Left renal cortex interstitium (tissue), 4 donors: Measurements from ENCODE around the gene GMIP. TPM values are rescaled to one million over a fixed set of nuclear protein-coding genes. Genes with fewer than 3 reads are reported as not detected.
"Not testable (repeated sequence)": the region's sequence is repeated elsewhere in the genome, so short reads cannot be mapped to it uniquely, and the experiment has no call there.

Experiments used
- DNase-seq, 4 donors: peaks; one replicate each; pipeline ENCODE4 v3.0.0-alpha.2; 2013; ENCODE audit warnings: low read depth in 4 of 4, low spot score in 2 of 4, missing footprints in 1 of 4
- polyA plus RNA-seq, 4 donors: library from polyadenylated mRNA; unstranded; fragments of 120-200 nt; gene quantifications; one replicate each; pipeline ENCODE4 v1.2.1, GENCODE V29; 2013; ENCODE audit not compliant: insufficient read length in 4 of 4

Gene GMIP
- 1 to 10 TPM; 3.3 to 8.5 (median 5.6) TPM for polyA plus RNA-seq

GRCh38 chr19:19643158-19644053 lies at the start of gene GMIP:
GMIP (minus strand) TSS chr19:19643657; CDS start chr19:19643529, 128 bp downstream.
- DNase-seq: no peak

- DNase-seq: no peak
Measured at GRCh38 chr19:19691683-19692082, 48.2 kb upstream of the GMIP start.

GRCh38 chr19:19689023-19689422 lies 45.6 kb upstream of the GMIP start:
- not testable (repeated sequence) for DNase-seq

DNA sequence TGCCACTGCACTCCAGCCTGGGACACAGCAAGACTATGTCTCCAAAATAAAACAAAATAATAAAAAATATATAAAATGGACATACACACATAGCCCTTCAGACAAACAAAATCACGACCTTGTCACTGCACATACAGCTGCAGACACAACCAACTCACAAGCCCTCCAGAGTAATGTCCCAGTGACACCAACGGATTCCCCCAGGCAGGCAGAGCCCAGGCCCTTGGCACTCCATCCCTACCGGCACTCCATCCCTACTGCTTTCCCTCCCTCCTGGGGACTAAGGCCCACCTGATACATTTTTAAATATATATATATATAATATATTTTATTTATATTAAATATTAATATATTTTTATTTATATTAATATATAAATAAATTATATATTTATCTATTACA lies 43.6 kb upstream of the GMIP start:
- DNase-seq: no peak

- DNase-seq: no peak
Measured at GRCh38 chr19:19686580-19686979, 43.1 kb upstream of the GMIP start.

- DNase-seq: not testable (repeated sequence)
Measured at GRCh38 chr19:19686119-19686518, 42.7 kb upstream of the GMIP start.

- DNase-seq: no peak
Measured at GRCh38 chr19:19679176-19680073, 36.0 kb upstream of the GMIP start.

DNA sequence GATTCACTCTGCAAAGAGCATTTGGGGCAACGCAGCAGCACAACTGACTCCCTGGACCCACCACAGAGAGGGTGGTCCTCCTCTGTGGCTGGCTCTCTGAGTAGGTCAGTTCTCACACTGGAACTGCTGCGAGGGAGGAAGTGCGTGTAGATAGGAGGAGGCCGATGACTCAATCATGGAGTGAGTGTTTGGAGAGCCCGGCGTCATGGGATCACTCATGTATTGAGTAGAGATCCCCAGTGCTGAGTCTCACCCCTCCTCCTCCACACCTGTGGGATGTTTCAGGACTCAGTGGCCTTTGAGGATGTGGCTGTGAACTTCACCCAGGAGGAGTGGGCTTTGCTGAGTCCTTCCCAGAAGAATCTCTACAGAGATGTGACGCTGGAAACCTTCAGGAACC lies 34.1 kb upstream of the GMIP start:
- no peak for DNase-seq

GRCh38 chr19:19674315-19674714 lies 30.9 kb upstream of the GMIP start:
- no peak for DNase-seq

DNA sequence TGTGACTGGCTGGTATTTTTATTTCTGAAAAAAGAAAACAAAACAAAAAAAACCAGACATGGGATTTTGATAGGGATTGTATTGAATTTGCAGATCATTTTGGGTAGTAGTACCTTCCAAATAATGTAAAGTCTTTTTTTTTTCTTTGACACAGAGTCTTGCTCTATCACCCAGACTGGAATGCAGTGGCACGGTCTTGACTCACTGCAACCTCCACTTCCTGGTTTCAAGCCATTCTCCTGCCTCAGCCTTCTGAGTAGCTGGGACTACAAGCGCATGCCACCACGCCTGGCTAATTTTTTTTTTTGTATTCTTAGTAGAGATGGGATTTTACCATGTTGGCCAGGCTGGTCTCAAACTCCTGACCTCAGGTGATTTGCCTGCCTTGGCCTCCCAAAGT lies 29.4 kb upstream of the GMIP start:
- DNase-seq: no peak

- DNase-seq: no peak
Measured at GRCh38 chr19:19670070-19670551, 26.7 kb upstream of the GMIP start.

GRCh38 chr19:19668230-19669012 lies 25.0 kb upstream of the GMIP start, which contains the start of gene ZNF101:
ZNF101 (plus strand) TSS chr19:19668839; CDS start chr19:19668964, 125 bp downstream.
- peak; percentile 79 to 90 (median 84) for DNase-seq

- DNase-seq: not testable (repeated sequence)
Measured at GRCh38 chr19:19665420-19665948, 22.0 kb upstream of the GMIP start.

DNA sequence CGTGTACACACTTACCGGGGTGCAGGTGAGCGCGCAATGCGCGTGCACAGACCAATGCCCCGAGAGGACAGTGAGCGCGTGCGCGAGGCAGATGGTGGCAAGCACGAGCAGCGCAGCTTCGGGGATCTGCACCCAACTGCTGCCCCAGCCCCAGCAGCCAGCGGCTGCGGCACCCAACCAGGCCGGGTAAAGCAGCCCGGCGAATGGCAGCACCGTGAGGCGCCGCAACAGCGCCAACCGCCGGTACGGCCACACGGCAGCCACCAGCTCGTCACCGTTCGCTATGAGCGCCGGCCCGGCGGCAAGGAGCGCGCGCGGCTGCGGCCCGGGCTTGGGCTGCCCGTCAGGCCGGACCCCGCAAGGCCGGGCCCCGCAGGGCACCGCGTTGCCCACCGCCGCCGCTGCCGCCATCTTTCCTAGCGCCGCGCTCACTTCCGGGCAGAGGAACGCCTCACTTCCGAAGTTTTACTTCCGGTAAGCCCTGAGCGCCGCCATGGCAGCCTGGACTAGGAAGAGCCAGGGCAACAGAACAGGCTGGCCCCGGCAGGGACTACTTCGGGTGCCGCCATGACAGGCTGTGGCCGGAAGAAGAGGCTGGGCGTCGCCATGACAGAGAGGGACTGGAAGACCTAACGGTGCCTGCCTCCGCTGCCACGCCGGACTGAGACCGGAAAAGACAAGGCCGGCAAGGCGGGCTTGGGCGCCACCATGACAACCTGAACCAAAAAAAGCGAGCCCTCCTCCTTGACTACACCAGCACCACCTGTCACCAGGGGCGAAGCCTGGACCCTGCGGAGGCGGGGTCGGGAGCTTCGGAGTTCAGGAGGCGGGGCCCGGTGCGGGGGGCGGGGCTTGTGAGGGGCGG lies 20.0 kb upstream of the GMIP start, which contains the start of gene ATP13A1:
ATP13A1 (minus strand) TSS at position 421 of the 865 bp plus-strand sequence; CDS start at position 411, 10 bp downstream.
- DNase-seq: peak; percentile 86 to 94 (median 94)

GRCh38 chr19:19662871-19663255 lies 19.4 kb upstream of the GMIP start:
- DNase-seq: no peak

- DNase-seq: no peak
Measured at GRCh38 chr19:19662344-19662743, 18.9 kb upstream of the GMIP start.

- DNase-seq: no peak
Measured at GRCh38 chr19:19661675-19662251, 18.3 kb upstream of the GMIP start.

DNA sequence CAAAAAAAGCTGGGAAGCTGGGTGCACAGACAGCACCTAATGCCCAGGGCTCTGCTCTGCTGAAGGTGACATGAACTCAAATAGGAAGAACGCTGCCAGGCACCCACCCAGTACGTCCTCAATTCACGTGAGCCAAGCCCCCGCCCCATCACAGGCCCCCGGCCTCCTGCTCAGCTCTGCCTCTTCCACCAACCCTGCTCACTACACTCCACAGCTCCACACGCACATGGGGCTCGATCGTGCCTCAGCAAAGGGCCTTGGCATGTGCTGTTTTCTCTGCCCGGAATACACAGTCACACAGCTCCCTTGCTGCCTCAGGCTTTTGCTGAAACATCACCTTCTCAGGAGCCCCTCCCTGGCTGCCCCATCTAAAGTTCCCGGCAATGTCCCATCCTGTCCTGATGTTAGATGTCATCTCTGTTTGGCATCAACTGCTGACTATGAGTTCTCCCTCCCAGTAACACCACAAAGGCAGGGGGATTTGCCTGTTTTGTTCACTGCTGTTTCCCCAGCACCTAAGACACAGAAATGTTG lies 17.8 kb upstream of the GMIP start:
- no peak for DNase-seq
